HEK293 (cell line): ENCODE results near the gene OVCH1.

ENCODE experiments used
- BCL11A ChIP-seq: fragments of 450-650 bp; formaldehyde crosslinking; IDR thresholded peaks from 2 replicates; pipeline ENCODE4 v1.5.1; 2016; ENCODE audit warnings: low read depth, missing biosample characterization, missing genetic modification characterization
- EGR2 ChIP-seq: fragments of 450-650 bp; formaldehyde crosslinking; IDR thresholded peaks from 2 replicates; pipeline ENCODE4 v1.5.1; 2016; ENCODE audit warnings: low read depth, missing biosample characterization, missing genetic modification characterization
- ZFHX2 ChIP-seq: fragments of 450-650 bp; formaldehyde crosslinking; conservative IDR thresholded peaks from 2 replicates; pipeline ENCODE4 v1.5.1; 2016; ENCODE audit warnings: missing biosample characterization, missing genetic modification characterization
- ZNF174 ChIP-seq: fragments of 450-650 bp; formaldehyde crosslinking; IDR thresholded peaks from 2 replicates; pipeline ENCODE4 v1.5.0; 2017; ENCODE audit warnings: missing biosample characterization, mild to moderate bottlenecking, missing genetic modification characterization
- ZNF214 ChIP-seq: fragments of 450-650 bp; formaldehyde crosslinking; IDR thresholded peaks from 2 replicates; pipeline ENCODE4 v1.5.1; 2017; ENCODE audit warnings: missing biosample characterization, mild to moderate bottlenecking, missing genetic modification characterization, borderline replicate concordance
- ZNF558 ChIP-seq: fragments of 450-650 bp; formaldehyde crosslinking; IDR thresholded peaks from 2 replicates; pipeline ENCODE4 v1.5.1; 2016; ENCODE audit warnings: missing biosample characterization, missing genetic modification characterization
- ZNF596 ChIP-seq: fragments of 450-650 bp; IDR thresholded peaks from 2 replicates; pipeline ENCODE4 v1.5.0; 2018; ENCODE audit warnings: missing biosample characterization, mild to moderate bottlenecking, missing genetic modification characterization, moderate library complexity
- TF ChIP-seq, protein P1 (sequence below): fragments of 450-650 bp; formaldehyde crosslinking; IDR thresholded peaks from 2 replicates; pipeline ENCODE4 v1.5.1; 2017; ENCODE audit warnings: missing biosample characterization, missing genetic modification characterization
- TF ChIP-seq, protein P2 (sequence below): fragments of 450-650 bp; formaldehyde crosslinking; IDR thresholded peaks from 2 replicates; pipeline ENCODE4 v1.5.1; 2016; ENCODE audit warnings: missing biosample characterization, missing genetic modification characterization

DNA sequence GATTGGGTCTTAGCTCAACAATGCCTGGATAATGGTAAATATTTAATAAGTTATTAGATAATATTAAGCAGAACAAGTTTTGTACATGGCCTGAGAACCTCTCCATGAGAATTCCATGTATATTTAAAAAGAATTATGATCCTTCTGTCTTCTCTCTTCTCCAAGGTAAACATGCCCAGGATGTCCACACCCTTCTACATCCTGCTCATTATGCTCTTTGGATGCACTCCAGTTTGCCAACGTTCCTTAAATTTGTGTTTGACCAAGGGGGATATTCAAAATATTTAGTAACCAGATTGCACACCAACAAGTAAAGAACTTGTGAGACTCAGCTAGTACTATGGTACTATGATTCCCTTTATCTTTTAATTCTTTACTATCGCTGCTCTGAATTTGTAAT is 71.8 kb downstream of the OVCH1 start:
- TF ChIP-seq ZFHX2 (tag by site-specific recombination) (no peak), ZNF558 (no peak), ZNF214 (no peak), EGR2 (no peak), ZNF174 (no peak), BCL11A (no peak), ZNF596 (tag by site-specific recombination) (no peak)
- TF ChIP-seq, protein P1, sequence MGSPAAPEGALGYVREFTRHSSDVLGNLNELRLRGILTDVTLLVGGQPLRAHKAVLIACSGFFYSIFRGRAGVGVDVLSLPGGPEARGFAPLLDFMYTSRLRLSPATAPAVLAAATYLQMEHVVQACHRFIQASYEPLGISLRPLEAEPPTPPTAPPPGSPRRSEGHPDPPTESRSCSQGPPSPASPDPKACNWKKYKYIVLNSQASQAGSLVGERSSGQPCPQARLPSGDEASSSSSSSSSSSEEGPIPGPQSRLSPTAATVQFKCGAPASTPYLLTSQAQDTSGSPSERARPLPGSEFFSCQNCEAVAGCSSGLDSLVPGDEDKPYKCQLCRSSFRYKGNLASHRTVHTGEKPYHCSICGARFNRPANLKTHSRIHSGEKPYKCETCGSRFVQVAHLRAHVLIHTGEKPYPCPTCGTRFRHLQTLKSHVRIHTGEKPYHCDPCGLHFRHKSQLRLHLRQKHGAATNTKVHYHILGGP (tag by site-specific recombination) = no peak
- TF ChIP-seq, protein P2, sequence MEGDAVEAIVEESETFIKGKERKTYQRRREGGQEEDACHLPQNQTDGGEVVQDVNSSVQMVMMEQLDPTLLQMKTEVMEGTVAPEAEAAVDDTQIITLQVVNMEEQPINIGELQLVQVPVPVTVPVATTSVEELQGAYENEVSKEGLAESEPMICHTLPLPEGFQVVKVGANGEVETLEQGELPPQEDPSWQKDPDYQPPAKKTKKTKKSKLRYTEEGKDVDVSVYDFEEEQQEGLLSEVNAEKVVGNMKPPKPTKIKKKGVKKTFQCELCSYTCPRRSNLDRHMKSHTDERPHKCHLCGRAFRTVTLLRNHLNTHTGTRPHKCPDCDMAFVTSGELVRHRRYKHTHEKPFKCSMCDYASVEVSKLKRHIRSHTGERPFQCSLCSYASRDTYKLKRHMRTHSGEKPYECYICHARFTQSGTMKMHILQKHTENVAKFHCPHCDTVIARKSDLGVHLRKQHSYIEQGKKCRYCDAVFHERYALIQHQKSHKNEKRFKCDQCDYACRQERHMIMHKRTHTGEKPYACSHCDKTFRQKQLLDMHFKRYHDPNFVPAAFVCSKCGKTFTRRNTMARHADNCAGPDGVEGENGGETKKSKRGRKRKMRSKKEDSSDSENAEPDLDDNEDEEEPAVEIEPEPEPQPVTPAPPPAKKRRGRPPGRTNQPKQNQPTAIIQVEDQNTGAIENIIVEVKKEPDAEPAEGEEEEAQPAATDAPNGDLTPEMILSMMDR (tag by site-specific recombination) = no peak
